Lung (tissue), 12 donors: Measurements from ENCODE around the gene CAVIN4. TPM values are rescaled to one million over a fixed set of nuclear protein-coding genes. Genes with fewer than 3 reads are reported as not detected.
A peak's percentile ranks its signal among the peaks of the same experiment; 100 is the strongest.

ENCODE experiments used
- ATAC-seq: fragments of 200-7000 bp; cut with Tn5 transposase; one replicate; pipeline ENCODE4 v1.9.1; 2020; ENCODE audit warnings: moderate number of reproducible peaks; ENCODE audit not compliant: insufficient read depth, low FRiP score
- DNase-seq, 3 donors: peaks; one replicate each; pipeline ENCODE4 v3.0.0-alpha.2; 2013 to 2017
- H3K27ac ChIP-seq, 2 donors: one replicate each; pipeline ENCODE4 v1.5.1; 2013; ENCODE audit warnings: mild to moderate bottlenecking in 2 of 2, moderate library complexity in 2 of 2, control low read depth in 1 of 2, inconsistent platforms in 1 of 2, low read depth in 1 of 2, low read length in 1 of 2
- H3K27me3 ChIP-seq, 3 donors: one replicate each; pipeline ENCODE4 v1.5.1; 2013; ENCODE audit warnings: low read length in 2 of 3; ENCODE audit not compliant: control insufficient read depth in 3 of 3, insufficient read depth in 3 of 3
- H3K36me3 ChIP-seq, 4 donors: one replicate each; pipeline ENCODE4 v1.5.1; 2013; ENCODE audit warnings: low read length in 4 of 4, mild to moderate bottlenecking in 1 of 4, moderate library complexity in 1 of 4; ENCODE audit not compliant: control insufficient read depth in 4 of 4, insufficient read depth in 4 of 4
- H3K4me1 ChIP-seq, 5 donors: one replicate each; pipeline ENCODE4 v1.5.1; 2013; ENCODE audit warnings: low read length in 5 of 5, mild to moderate bottlenecking in 2 of 5, moderate library complexity in 1 of 5; ENCODE audit not compliant: control insufficient read depth in 5 of 5, insufficient read depth in 5 of 5
- H3K4me3 ChIP-seq: one replicate; pipeline ENCODE4 v1.5.1; 2013; ENCODE audit warnings: mild to moderate bottlenecking, control low read depth, moderate library complexity
- H3K9ac ChIP-seq, 2 donors: one replicate each; pipeline ENCODE4 v1.5.1; 2013; ENCODE audit warnings: low read length in 2 of 2, control low read depth in 1 of 2; ENCODE audit not compliant: insufficient read depth in 1 of 2
- H3K9me3 ChIP-seq, 4 donors: one replicate each; pipeline ENCODE4 v1.5.1; 2013; ENCODE audit warnings: low read length in 3 of 4, mild to moderate bottlenecking in 1 of 4, moderate library complexity in 1 of 4; ENCODE audit not compliant: control insufficient read depth in 4 of 4, insufficient read depth in 3 of 4
- CTCF ChIP-seq: IDR thresholded peaks from 2 replicates; pipeline ENCODE4 v1.5.1; 2012; ENCODE audit warnings: mild to moderate bottlenecking; ENCODE audit errors: control extremely low read depth, extremely low read depth
- WGBS, 2 donors: extraction: QIAGEN DNeasy Blood & Tissue Kit; methylation state at CpG; one replicate each; pipeline ENCODE4 v1.1.7; 2013; 5-methylcytosine and 5-hydroxymethylcytosine counted together
- polyA plus RNA-seq, 2 donors: library from polyadenylated mRNA; stranded (reverse); fragments of 200-250 nt; gene quantifications; one replicate each; pipeline ENCODE4 v1.2.1, GENCODE V29; 2013
- total RNA-seq, 2 donors: library from RNA; depleted of rRNA in 1 of 2; stranded (reverse); fragments of >200 nt in 1 of 2; gene quantifications; one replicate each; pipeline ENCODE4 v1.2.1, GENCODE V29; 2014 to 2021
- donor health status: control.
- donor health status: control.
- donor health status: Bipolar disorder and iron deficiency.
- donor health status: healthy.
- donor health status: DM: yes; HTN: yes; CAD: no.

Gene CAVIN4
- total and polyA plus RNA-seq, 4 donors = 0.22 to 1.3 (median 0.48) TPM

DNA sequence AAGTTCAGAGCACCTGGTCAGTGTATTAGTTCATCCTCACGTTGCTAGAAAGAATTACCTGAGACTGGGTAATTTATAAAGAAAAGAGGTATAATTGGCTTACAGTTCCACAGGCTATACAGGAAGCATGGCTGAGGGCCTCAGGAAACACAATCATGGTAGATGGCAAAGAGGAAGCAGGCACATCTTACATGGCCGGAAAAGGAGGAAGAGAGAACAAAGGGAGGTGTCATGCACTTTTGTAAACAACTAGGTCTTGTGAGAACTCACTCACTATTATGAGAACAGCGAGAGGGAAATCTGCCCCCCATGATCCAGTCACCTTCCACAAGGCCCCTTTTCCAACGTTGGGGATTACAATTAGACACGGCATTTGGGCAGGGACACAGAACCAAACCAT is 28.8 kb upstream of the CAVIN4 start:
- TF ChIP-seq CTCF = no peak
- peaks cover 0 to 4% (median 0%) of the 10 kb centered on the region in 4 donors for H3K9me3 ChIP-seq
- H3K27me3 ChIP-seq = no peaks in the 10 kb centered on the region
- WGBS, 2 donors = 60 to 61% methylated on average over 5 of the region's 5 CpGs
- H3K4me3 ChIP-seq = no peak overlapping the region
- peaks cover 0 to 4% (median 0%) of the 10 kb centered on the region in 5 donors for H3K4me1 ChIP-seq
- H3K36me3 ChIP-seq = peaks cover 0 to 5% (median 2%) of the 10 kb centered on the region in 4 donors
- ATAC-seq = no peak
- H3K27ac ChIP-seq = no peak overlapping the region
- DNase-seq = peak in 2 of 3 donors; percentile 6 to 39
- H3K9ac ChIP-seq = no peak overlapping the region

DNA sequence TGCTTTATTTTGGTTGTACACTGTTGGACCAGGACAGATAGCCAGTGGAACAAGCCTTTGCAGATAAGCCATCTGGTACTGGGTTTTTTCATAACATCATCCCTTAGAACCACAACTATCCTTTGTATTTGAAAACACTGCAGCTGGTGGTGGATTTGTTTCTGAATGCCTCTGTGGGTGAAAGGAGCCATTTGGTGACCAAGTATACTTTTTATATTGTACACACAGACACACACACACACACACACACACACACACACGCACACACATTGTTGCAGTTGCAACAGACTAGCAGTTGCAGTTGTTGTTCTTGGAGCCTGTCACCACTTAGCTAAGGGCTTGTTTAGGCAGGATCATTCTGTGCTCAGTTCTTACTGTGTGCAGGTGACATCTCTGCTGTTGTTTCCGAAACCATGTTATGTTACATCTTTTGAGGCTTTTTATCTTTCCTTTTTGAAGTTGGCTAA is 22.9 kb upstream of the CAVIN4 start:
- TF ChIP-seq CTCF = no peak
- Histone ChIP-seq H3K9me3 (no peaks in the 10 kb centered on the region), H3K27ac (no peak overlapping the region), H3K4me1 (no peaks in the 10 kb centered on the region), H3K27me3 (no peaks in the 10 kb centered on the region), H3K36me3 (peaks cover 0 to 3% (median 0%) of the 10 kb centered on the region in 4 donors), H3K4me3 (no peak overlapping the region), H3K9ac (no peak overlapping the region)
- 69 to 96% methylated on average over 2 of the region's 2 CpGs for WGBS, 2 donors
- ATAC-seq = no peak
- DNase-seq = no peak

DNA sequence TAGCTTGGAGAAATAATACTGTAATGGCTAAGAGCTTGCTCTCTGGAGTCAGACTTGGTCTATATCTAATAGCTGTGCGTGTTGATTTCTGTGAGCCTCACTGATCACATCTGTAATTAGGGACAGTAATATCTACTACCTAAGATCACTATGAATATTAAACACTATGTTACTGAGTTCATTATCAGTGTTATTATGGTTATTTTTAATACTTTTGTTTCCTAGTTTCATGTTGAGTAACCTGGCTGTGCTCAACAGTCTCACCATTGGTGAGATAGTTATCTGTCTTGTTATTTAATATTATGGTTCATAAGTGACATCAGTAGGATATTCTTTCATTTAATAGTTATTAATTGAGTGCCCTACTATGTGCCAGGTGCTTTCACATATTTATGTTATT is 22.4 kb upstream of the CAVIN4 start:
- peaks cover 0 to 3% (median 0%) of the 10 kb centered on the region in 4 donors for H3K36me3 ChIP-seq
- 94 to 97% methylated on average over 1 of the region's 1 CpG for WGBS, 2 donors
- no peaks in the 10 kb centered on the region for H3K4me1 ChIP-seq
- no peak overlapping the region for H3K27ac ChIP-seq
- DNase-seq = no peak
- ATAC-seq = no peak
- H3K9me3 ChIP-seq = no peaks in the 10 kb centered on the region
- no peak for TF ChIP-seq CTCF
- no peak overlapping the region for H3K9ac ChIP-seq
- no peak overlapping the region for H3K4me3 ChIP-seq
- no peaks in the 10 kb centered on the region for H3K27me3 ChIP-seq

- Histone ChIP-seq H3K27me3 (no peaks in the 10 kb centered on the region), H3K36me3 (no peaks in the 10 kb centered on the region), H3K9ac (no peak overlapping the region), H3K27ac (no peak overlapping the region), H3K4me1 (no peaks in the 10 kb centered on the region), H3K4me3 (no peak overlapping the region), H3K9me3 (no peaks in the 10 kb centered on the region)
- ATAC-seq (no peak), DNase-seq (no peak)
- TF ChIP-seq CTCF = no peak
- WGBS, 2 donors = 96 to 97% methylated on average over 3 of the region's 3 CpGs
Observed at GRCh38 chr9:100557053-100557452, 20.8 kb upstream of the CAVIN4 start.
